ENCODE results near the gene MOB2.

DNA sequence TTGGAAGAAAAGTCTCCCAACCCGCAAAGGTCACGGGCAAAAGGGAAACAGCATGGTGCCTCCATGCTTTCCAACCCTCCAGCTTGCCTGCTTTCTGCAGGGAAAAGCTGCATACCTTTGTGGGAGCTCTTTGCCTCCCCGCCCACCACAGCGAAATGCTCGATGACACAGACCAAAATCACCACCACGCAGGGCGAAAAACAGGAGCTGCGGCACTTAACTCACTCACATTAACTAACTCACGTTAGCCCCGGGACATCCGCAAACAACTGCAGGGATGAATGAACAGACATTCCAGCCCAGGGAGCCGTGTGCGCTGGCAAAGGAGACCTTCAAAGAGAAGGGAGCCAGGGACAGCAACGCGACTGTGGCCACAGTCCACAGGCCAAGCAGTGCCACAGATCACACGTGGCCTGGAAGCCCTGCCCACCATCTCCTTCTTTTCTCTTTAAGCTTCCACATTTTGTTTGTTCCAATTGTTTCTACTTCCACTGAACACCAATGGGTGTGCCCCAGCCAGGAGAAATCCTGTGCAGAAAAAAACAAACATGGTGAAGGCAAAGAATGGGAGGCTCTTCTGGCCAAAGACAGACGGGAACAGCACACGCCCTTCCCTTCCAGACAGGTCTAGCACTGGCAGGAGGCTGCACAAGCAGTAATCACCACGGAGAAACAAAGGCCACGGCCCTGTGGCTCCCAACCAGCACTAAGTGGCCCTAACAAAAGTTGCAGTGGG lies 46.2 kb upstream of the MOB2 start:
- TF ChIP-seq, protein P1, sequence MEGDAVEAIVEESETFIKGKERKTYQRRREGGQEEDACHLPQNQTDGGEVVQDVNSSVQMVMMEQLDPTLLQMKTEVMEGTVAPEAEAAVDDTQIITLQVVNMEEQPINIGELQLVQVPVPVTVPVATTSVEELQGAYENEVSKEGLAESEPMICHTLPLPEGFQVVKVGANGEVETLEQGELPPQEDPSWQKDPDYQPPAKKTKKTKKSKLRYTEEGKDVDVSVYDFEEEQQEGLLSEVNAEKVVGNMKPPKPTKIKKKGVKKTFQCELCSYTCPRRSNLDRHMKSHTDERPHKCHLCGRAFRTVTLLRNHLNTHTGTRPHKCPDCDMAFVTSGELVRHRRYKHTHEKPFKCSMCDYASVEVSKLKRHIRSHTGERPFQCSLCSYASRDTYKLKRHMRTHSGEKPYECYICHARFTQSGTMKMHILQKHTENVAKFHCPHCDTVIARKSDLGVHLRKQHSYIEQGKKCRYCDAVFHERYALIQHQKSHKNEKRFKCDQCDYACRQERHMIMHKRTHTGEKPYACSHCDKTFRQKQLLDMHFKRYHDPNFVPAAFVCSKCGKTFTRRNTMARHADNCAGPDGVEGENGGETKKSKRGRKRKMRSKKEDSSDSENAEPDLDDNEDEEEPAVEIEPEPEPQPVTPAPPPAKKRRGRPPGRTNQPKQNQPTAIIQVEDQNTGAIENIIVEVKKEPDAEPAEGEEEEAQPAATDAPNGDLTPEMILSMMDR (IDR thresholded peaks at IDR 0.05 in 4 of 5, conservative IDR thresholded peaks at IDR 0.05 in 1 of 5), result no peak
- TF ChIP-seq POLR2A (IDR thresholded peaks at IDR 0.05), result no peak

Data from gastrocnemius medialis (tissue), 4 donors.